ENCODE data around the gene GRIK2.

DNA sequence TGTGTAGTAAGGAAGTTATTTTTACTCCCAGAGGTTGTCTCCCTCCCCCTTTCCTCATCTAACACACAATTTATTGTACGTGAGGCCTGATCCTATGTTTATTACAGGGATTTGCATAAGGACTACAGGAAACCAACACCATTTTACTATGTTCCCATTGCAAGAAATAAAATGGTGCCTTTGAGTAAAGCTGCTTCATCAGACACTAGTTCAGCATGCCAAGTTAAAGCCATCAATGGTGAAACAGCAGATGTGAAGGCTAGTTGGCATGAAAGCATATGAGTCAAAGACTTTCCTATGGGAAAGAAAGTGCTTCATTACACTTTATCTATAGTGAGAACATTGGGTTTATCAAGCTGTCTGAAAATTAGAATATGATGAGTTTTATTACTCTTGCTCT lies 543.0 kb downstream of the GRIK2 start:
- TF ChIP-seq POLR2A (IDR thresholded peaks at IDR 0.05), result no peak
- TF ChIP-seq, protein P1, sequence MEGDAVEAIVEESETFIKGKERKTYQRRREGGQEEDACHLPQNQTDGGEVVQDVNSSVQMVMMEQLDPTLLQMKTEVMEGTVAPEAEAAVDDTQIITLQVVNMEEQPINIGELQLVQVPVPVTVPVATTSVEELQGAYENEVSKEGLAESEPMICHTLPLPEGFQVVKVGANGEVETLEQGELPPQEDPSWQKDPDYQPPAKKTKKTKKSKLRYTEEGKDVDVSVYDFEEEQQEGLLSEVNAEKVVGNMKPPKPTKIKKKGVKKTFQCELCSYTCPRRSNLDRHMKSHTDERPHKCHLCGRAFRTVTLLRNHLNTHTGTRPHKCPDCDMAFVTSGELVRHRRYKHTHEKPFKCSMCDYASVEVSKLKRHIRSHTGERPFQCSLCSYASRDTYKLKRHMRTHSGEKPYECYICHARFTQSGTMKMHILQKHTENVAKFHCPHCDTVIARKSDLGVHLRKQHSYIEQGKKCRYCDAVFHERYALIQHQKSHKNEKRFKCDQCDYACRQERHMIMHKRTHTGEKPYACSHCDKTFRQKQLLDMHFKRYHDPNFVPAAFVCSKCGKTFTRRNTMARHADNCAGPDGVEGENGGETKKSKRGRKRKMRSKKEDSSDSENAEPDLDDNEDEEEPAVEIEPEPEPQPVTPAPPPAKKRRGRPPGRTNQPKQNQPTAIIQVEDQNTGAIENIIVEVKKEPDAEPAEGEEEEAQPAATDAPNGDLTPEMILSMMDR (IDR thresholded peaks at IDR 0.05), result no peak
